ENCODE results near the gene ERMARD.

Gene ERMARD

DNA sequence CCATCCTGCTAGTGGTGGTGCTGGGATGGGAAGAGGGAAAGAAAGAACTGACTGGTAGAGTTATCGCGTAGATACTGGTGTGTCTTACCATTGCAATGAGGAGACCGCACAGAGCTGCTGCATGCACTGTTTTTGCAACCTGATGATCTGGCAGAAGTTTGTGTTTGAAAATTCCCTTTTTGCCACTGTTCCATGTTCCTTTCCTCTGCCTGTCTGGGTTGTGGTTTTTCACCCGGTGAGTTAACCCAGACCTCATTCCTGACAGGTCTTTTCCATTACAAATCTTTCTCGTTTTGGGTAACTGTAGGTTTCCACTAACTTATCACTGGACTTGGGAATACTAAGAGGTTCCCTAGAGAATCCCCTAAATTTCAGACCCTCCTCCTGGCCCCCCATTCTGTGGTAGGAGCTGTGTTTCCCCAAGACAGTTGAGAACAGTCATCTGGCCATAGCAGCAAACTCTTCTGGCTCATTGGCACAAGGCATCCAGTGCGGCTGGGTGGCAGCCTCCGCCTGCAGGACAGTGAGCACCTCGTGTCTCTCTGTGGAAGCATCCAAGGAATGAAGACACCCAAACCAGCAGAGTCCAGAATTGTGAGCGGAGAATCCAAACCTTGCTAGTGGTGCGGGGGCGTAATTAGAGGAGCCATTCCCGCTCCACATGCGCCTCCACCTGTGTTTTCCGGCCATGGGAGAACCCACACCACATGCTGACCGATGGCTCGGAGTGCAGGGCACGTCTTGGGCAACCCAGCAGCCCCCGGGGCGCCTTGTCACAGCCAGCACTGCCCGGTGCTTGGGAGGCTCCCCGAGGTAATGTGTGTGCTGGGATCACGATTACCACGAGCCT, 32.8 kb downstream of the ERMARD start:
- DNase-seq: no peak

GRCh38 chr6:169784821-169785340, 33.5 kb downstream of the ERMARD start:
- no peak for DNase-seq

- DNase-seq: no peak
These were observed 34.1 kb downstream of the ERMARD start for GRCh38 chr6:169785566-169785965.

GRCh38 chr6:169786349-169786748, 34.9 kb downstream of the ERMARD start:
- no peak for DNase-seq

GRCh38 chr6:169787797-169788196, 36.4 kb downstream of the ERMARD start:
- no peak for DNase-seq

DNA sequence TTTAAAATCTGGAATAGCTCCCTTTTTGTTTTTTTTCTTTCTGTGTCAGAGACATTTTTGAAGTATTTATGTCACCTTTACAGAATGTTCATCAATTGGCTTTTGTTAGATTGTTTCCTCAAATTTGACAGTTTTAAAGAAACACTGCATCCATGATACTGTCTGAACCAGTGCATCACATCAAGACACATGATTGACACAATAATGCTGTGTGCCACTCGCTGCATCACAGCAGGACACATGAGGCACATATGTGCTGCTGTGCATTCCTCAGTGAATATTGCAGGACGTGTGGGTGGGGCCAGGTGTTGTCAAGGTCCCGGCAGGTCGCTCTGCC, 37.4 kb downstream of the ERMARD start:
- DNase-seq: no peak

DNA sequence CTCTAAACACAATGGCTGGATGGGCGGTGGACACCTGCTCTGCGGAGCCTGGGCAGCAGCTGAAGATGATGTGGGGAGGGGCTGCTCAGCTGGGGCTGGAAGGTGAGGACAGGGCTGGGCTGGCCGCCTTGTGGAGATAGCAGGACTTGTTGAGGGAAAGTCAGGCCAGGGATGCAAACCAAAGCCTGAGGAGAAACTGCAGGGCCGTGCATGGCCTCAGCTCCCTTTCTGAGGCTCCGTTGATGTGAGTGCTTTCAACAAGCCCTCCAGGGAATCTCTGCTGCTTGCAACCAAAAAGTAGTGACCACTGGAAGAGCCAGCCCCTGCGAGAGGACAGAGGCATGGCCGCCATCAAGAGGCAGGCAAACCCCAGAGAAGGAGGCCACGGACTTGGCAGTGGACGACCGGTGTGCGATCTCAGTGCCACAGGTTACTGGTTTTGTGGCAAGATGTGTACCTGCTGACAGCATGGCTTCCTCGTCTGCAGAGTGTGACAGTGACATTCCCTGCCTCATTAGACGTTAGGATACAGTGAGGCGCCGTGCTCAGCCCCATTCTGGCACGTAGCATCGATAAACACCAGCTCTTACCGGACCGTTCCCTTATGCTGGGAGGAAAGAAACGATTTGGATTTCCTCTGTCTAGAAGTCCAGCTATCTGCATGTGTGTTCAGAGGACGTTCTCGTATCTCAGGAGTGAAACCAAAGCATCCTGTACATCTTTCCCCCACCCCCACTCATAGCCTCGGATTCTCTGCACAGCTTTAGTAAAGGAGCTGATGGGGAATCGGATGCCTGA, 37.9 kb downstream of the ERMARD start:
- no peak for DNase-seq

GRCh38 chr6:169789944-169790927, 38.8 kb downstream of the ERMARD start:
- peak; percentile 74 for DNase-seq

DNA sequence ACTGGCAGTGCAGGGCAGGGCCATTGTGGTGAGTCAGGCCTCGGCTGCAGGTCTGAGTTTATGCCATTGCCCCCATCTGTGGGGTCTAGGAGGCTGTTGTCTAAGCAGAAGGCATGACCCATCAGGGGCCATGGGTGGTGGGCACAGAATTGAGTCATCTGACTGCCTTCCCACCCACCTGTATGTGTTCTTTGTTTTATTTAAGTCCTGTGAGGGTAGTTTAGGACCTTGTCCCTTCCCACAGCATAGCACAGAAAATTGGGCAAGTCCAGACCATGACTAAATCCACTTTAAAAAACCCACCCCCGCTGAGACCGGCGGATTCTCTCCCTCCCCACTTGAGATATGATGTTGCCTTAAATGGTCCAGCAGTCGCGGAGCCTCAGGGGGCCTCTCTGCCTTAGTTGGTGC, 40.3 kb downstream of the ERMARD start:
- DNase-seq: no peak

DNA sequence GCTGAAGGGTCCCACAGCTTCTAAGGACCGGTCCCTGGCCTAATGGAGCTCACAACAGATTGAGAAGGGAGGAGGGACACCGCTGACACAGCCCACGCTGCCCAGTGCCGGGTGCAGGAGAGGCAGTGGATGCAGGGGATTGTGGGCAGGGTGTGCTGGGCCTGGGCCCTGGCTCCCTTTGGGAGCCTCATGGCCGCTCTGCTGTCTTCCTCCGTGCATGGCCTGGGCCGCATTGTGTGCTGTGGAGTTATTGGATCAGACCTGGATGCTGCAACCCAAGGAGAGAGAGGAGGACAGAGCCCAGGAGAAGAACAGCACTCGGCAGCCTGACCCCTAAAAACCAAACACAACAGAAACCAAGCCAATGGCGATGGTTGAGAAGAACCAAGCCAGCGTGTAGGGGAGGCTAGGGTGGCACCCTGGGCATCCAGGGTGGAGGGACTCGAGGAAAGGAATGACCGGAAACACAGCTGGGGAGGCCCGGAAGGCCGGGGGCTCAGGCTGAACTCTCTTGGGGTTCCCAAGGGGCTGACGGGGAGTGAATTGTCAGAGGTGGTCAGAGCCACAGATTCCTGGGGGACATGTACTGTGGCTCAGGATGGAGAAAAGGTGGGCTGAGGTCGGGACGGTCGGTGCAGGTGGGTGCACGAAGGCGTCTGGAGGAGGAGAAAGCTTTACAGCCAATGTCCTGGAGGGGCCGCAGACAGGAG, 41.0 kb downstream of the ERMARD start:
- no peak for DNase-seq

- DNase-seq: no peak
These were observed 42.0 kb downstream of the ERMARD start for GRCh38 chr6:169793408-169793807.

DNA sequence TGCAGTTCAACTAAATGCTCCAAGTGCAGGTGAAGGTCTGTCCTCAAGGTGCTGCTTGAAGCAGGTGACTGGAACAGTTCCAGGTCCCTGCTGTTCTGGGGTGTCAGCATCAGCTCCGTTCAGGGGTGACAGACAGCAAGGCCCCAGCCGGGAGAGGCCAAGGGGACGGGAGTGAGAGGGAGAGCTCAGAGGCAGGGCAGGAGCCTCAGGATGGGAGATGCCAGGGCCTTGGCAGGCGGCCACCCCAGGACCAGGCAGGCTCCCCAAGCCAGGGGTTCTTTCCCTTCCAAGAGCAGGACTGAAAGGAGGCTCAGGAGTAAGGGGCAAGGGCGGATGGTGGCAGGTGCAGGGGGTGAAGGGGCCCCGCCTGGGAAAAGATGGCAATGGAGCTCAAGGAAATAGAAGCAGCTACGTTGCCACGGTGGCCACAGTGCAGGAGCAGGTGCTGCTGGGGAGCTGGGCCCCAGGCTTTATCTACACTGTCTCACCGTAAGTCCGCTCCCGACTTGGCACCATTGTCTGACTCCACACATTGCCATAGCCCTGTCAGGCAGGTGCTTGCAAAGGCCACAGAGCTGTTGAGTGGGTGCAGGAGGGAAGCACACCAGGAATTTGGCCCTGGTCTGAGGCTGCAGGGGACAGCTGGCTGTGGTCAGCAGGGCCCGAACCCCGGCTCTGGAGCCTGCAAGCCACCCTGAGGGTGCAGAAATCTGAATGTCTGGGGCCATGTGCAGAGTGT, 43.1 kb downstream of the ERMARD start:
- no peak for DNase-seq

- no peak for DNase-seq
These were observed 43.8 kb downstream of the ERMARD start for GRCh38 chr6:169795196-169795595.

DNA sequence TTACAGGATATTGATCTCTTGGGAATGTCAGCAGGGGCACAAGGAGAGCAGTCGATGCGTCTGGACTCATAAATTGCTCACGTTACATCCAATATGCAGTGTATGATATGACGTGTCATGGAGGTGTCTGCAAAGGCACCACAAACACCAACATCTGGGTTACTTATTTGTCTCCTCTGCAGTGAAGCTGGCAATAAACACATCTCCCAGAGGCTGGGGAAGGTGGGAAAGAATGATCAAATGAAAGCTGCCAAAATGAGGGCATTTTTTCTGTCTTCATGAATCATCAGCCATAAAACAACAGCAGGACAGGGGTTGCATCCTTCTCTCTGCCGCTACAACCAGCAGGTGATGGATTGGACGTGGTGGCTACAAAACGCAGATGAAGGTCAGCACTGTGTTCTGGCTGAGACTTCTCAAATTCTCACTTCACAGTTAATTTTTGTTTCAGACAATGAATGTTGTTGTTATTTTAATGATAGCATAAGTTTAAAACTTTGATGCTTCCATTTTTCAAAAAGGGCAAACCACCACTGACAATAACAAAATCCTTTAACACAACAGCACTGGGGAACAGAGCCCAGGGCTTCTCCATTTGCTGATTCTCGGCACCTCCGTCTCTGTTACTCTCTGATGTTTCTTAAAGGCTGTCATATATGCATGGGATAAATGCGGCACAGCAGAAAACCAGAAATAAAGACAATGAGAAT, 47.5 kb downstream of the ERMARD start:
- no peak for DNase-seq

DNA sequence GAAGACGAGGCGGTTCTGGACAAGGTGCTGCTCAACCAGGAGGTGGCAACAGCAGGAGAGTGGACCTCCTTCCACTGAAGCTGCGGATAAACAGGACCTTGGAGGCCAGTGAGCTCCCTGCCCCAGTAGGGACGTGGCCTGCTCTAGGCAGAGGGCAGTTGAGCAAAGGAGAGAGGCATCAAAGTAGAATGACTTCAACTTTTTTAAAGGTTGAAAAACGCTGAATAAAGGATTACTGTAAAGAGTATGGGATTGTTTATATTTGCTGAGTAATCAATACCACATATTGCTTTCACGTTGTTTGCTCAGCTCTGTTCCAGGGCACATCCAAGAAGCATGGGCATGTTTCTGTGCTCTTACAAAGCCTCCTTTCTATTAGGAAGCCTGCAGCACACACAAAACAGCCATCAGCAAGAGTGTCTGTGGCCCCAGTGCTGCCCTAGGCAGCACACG, 48.1 kb downstream of the ERMARD start:
- DNase-seq: no peak

GRCh38 chr6:169800116-169800667, 48.8 kb downstream of the ERMARD start:
- DNase-seq: no peak

- DNase-seq: no peak
These were observed 49.4 kb downstream of the ERMARD start for GRCh38 chr6:169800668-169801395.

- no peak for DNase-seq
These were observed 50.2 kb downstream of the ERMARD start for GRCh38 chr6:169801396-169802160.

- DNase-seq: no peak
These were observed 51.4 kb downstream of the ERMARD start for GRCh38 chr6:169802790-169803189.
